ENCODE measurements around the gene IP6K3.

Gene IP6K3

DNA sequence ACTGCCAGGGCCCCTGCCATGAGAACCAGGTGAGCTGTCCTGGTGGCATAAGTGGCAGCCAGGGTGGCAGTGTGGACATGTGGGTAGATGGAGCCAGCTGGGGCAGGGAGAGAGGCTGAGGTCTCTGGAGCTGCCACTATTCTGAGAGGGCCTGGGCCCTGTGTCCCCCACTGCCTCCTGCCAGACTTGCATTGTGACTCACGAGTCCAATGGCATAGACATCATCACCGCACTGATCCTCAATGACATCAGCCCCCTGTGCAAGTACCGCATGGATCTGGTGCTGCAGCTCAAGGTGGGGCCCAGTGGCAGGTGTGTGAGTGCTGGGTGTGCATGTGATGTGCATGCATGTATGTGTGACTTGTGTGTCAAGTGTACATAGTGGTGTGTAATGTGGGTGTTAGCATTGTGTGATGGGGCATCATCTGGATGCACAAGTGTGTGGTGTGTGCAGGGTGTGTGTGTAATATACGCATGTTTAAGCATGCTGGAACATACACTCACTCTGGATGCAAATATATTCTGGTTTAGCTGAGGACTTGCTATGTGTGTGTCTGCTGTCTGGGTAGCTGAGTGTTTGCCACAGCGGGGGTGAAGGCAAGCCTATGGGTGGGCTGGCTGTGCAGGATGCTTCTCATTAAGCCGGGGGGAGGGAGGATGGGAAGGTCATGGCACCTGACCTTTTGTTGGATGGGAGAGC lies 60.3 kb downstream of the IP6K3 start:
- DNase-seq: no peak

DNA sequence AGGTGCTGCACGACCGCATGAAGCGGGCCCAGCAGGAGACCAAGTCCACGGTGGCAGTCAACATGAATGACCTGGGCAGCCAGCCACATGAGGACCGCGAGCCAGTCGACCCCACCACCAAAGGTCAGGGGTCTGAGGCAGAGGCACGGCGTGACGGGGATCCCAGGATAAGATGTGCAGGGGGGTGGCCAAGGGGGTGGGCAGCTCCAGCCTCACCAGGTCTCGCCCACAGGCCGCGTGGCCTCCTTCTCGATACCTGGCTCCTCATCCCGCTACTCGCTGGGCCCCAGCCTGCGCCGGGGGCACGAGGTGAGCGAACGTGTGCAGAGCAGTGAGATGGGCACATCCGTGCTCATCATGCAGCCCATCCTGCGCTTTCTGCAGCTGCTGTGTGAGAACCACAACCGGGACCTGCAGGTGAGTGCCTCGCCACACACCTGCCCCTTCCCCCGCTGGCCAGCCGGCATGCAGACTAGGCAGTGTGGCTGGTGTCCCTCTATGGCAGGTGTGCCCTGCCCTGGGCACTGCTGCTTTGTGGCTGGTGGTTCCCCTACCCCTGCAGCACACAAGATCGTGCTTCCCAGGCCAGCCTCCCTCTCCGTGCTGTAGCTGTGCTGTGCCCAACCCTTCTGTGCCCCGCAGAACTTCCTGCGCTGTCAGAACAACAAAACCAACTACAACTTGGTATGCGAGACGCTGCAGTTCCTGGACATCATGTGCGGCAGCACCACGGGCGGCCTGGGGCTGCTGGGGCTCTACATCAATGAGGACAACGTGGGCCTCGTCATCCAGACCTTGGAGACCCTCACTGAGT lies 61.1 kb downstream of the IP6K3 start:
- DNase-seq: no peak

DNA sequence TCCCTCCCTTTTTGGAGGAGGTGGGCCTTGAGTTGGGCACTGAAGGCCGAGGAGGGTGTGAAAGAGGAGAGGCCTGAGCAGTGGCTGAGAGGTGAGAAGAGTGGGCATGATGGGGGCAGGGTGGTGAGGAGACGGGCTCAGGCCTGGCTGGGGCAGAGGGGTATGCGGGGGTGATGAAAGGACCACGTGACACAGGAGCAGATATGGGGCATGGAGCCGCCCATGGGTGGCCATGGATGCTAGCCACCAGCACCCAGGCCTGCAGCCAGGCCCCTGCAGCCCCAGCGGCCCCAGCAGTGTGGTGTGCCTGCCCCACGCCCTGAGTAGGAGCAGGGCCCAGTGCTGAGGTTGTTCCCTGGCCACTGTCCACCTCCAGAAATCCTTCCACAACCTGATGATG lies 61.7 kb downstream of the IP6K3 start:
- DNase-seq: no peak

DNA sequence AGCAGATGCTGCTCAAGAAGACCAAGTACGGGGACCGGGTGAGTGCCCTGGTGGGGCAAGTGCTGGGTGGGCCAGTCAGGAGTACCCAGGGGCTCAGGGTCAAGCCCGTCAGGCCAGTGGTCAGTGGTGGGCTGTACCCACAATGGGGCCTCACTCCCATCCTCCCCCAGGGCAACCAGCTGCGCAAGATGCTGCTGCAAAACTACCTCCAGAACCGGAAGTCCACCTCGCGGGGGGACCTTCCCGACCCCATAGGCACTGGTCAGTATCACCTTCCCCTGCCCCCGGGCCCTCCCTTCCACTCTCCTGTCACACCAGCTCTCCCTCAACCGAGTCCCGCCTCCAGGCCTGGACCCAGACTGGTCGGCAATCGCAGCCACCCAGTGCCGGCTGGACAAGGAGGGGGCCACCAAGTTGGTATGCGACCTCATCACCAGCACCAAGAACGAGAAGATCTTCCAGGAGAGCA lies 62.2 kb downstream of the IP6K3 start:
- no peak for DNase-seq

- no peak for DNase-seq
Observed at GRCh38 chr6:33683576-33684427, 62.9 kb downstream of the IP6K3 start.

DNA sequence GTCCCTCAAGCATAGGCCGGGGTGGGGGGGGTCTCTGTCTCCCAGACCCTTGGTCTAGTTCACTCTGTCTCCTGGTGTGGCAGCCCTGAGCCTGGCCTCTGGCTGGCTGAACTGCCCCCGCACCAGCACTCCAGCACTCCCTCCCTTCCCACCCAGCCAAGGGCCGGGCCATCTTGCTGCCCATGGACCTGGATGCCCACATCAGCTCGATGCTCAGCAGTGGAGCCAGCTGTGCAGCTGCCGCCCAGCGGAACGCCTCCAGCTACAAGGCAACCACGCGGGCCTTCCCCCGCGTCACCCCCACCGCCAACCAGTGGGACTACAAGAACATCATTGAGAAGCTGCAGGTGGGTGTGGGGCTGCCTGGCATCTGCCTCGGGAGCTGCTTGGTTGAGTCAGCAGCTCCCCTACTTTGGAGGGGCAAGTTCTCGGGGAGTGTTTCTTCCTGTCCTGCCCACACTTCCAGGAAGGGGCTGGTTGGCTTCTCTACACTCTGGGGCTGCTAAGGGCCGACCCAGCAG lies 63.6 kb downstream of the IP6K3 start:
- peak; percentile 49 for DNase-seq

DNA sequence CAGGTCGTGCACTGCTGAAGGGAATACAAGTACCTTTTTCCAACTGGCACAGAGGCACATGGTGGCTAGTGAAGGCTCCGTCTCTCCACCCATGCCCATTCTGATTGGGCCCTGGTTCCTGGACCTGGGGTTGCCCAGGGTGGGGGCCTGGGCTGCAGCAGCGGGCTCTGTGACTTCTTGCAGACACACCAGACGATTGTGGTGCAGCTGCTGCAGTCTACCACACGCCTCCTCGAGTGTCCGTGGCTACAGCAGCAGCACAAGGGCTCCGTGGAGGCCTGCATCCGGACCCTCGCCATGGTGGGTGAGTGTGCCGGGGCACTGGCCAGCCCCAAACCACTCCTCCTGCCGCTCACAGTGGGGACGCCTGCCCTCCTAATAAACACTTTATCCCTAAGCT lies 64.4 kb downstream of the IP6K3 start:
- no peak for DNase-seq

GRCh38 chr6:33679761-33680160 lies 66.9 kb downstream of the IP6K3 start:
- no peak for DNase-seq

DNA sequence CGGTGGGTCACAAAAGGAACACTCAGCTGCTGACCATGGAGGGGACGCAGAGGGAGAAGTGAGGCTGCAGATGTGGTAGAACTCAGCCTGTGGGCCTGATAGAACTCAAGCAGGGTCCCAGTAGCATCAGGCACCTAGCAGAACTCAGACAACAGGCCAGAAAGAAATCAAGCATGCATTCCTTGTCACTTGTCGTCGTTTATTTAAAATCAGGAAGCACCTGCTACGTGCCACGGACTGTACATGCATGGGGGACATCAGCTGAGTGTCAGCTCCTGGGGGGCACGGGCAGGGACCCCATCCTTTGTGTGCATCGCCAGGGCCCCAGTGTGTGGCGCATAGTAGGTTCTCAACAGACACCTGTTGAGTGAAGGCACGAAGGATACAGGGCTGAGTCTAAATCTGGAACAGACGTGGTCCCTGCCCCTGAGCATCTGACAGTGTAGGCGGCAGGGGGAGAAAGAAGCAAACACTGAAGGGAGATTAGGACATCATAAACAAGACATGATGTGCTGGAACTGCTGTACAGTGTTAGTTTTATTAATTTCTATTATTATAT lies 67.7 kb downstream of the IP6K3 start:
- no peak for DNase-seq

DNA sequence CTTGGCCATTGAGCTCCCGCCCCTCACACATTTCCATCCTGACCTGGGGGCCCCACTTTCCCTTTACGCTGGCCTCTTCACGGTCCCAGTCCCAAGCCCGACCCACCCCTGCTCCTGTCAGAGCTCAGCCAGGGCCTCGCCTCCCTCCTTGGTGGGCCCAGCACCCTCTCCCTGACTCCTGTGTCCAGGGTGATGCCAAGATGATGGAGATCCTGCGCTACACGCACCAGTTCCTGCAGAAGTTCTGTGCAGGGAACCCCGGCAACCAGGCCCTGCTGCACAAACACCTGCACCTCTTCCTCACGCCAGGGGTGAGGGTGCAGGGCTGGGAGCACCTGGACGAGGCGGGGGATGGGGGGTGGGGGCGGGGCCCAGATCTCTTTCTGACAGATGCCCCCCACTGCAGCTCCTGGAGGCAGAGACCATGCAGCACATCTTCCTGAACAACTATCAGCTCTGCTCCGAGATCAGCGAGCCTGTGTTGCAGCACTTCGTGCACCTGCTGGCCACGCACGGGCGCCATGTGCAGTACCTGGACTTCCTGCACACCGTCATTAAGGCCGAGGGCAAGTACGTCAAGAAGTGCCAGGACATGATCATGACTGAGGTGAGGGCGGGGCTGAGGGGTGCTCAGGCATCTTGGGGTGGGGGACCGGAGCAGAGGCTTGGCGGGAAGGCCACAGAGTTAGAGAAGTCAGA lies 68.3 kb downstream of the IP6K3 start:
- no peak for DNase-seq

GRCh38 chr6:33677689-33678088 lies 69.0 kb downstream of the IP6K3 start:
- DNase-seq: no peak

DNA sequence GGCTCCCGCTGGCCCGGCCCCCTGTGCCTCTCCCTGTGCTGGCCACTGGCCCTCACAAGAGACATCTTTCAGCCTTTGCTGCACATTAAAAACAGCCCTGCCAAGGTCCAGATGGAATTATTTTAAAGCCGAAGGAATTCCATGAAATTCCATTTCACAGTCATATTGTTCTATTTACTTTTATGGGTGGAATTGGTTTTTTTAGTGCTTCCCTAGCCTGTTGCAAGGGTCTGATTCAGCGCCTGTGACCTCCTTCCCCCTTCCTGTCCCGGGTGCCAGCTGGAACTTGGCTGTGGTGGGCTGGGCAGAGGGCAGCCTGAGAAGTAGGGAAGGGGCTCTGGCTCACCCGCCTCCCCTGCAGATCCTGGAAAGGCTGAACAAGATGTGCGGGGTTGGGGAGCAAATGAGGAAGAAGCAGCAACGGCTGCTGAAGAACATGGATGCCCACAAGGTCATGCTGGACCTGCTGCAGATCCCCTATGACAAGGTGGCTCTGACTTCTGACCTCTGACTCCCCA lies 69.5 kb downstream of the IP6K3 start:
- peak; percentile 49 for DNase-seq

- no peak for DNase-seq
Observed at GRCh38 chr6:33676416-33677142, 70.1 kb downstream of the IP6K3 start.

GRCh38 chr6:33675968-33676367 lies 70.7 kb downstream of the IP6K3 start:
- DNase-seq: no peak

GRCh38 chr6:33673851-33674250 lies 72.9 kb downstream of the IP6K3 start:
- no peak for DNase-seq

DNA sequence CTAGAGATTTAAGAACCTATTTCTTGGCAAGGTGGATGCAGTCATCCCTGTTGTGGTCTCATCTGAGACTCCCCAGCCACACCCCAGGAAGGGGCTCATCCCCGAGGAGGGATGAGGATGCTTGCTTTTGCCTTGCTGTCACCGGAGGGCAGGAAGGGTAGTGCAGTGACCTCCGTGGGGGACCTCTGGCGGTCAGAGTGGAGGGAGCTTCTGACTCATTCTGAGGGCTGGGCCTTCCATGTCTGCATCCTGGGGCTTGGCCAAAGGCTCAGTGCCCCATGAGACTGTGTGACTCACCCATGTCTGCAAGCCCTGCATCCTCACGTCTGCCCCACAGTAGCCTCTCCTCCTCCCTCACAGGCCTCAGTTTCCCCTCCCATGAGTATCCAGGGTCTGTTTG lies 73.9 kb downstream of the IP6K3 start:
- peak; percentile 54 for DNase-seq

DNA sequence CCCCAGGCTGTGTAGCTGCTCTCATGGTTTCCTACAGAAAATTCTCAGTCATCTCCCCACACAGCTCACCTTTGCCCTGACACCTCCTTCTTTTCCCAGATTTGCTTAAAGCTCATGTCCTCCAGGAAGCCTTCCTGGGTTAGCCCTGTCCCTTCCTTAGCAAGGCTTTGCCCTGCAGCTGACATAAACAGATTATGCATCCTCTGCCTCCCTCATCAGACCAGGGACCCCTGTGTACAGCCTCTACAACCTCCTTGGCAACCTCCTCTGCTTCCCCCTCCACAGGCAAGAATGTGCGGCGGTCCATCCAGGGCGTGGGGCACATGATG lies 75.0 kb downstream of the IP6K3 start:
- no peak for DNase-seq
